Ramos (cell line): Measurements from ENCODE around the gene HMGB1.

Source experiments
- in situ Hi-C: fragments of 300-500 bp; cut with MboI; formaldehyde crosslinking; loops from one replicate; pipeline ENCODE4 v1.14.3; 2022; ENCODE audit warnings: low sequenced_read_pairs; ENCODE audit not compliant: unreplicated experiment

The HMGB1 gene

GRCh38 chr13:30406779-30407416 lies 58.8 kb downstream of the HMGB1 start:
- in situ Hi-C loops, result no loop called here
